ENCODE data around the gene MICU2. TPM values are rescaled to one million over a fixed set of nuclear protein-coding genes. Genes with fewer than 3 reads are reported as not detected.
A peak's percentile ranks its signal among the peaks of the same experiment; 100 is the strongest.

MICU2 gene
- total and polyA plus RNA-seq, 2 of the 13 experiments (the other 11 are each of a cell fraction or from before 2014, with no cell fraction given): 31.7 to 42.4 TPM

GRCh38 chr13:21458813-21459701, 144.9 kb downstream of the MICU2 start, which contains the start of gene ZDHHC20 (continued):
- no peak for TF ChIP-seq ZNF276 (CRISPR knock-in tag; IDR thresholded peaks at IDR 0.05; ENCODE audit: low read depth)
- TF ChIP-seq, protein P1, sequence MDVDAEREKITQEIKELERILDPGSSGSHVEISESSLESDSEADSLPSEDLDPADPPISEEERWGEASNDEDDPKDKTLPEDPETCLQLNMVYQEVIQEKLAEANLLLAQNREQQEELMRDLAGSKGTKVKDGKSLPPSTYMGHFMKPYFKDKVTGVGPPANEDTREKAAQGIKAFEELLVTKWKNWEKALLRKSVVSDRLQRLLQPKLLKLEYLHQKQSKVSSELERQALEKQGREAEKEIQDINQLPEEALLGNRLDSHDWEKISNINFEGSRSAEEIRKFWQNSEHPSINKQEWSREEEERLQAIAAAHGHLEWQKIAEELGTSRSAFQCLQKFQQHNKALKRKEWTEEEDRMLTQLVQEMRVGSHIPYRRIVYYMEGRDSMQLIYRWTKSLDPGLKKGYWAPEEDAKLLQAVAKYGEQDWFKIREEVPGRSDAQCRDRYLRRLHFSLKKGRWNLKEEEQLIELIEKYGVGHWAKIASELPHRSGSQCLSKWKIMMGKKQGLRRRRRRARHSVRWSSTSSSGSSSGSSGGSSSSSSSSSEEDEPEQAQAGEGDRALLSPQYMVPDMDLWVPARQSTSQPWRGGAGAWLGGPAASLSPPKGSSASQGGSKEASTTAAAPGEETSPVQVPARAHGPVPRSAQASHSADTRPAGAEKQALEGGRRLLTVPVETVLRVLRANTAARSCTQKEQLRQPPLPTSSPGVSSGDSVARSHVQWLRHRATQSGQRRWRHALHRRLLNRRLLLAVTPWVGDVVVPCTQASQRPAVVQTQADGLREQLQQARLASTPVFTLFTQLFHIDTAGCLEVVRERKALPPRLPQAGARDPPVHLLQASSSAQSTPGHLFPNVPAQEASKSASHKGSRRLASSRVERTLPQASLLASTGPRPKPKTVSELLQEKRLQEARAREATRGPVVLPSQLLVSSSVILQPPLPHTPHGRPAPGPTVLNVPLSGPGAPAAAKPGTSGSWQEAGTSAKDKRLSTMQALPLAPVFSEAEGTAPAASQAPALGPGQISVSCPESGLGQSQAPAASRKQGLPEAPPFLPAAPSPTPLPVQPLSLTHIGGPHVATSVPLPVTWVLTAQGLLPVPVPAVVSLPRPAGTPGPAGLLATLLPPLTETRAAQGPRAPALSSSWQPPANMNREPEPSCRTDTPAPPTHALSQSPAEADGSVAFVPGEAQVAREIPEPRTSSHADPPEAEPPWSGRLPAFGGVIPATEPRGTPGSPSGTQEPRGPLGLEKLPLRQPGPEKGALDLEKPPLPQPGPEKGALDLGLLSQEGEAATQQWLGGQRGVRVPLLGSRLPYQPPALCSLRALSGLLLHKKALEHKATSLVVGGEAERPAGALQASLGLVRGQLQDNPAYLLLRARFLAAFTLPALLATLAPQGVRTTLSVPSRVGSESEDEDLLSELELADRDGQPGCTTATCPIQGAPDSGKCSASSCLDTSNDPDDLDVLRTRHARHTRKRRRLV (CRISPR knock-in tag; IDR thresholded peaks at IDR 0.05): no peak
- TF ChIP-seq RAD51 (IDR thresholded peaks at IDR 0.05; ENCODE audit: borderline replicate concordance): no peak
- TF ChIP-seq ZNF570 (CRISPR knock-in tag; IDR thresholded peaks at IDR 0.05; ENCODE audit: borderline replicate concordance): no peak
- no peak for TF ChIP-seq JUN (CRISPR knock-in tag; IDR thresholded peaks at IDR 0.05)
- TF ChIP-seq HMGA1 (CRISPR knock-in tag; conservative IDR thresholded peaks at IDR 0.05): no peak
- peak; percentile 42 for TF ChIP-seq XRCC5 (optimal IDR thresholded peaks at IDR 0.05; ENCODE audit: low read length)
- no peak for TF ChIP-seq ZSCAN31 (CRISPR knock-in tag; IDR thresholded peaks at IDR 0.05; ENCODE audit: low read depth)
- no peak for TF ChIP-seq ZSCAN29 (CRISPR knock-in tag; conservative IDR thresholded peaks at IDR 0.05)
- no peak for TF ChIP-seq MAF1 (CRISPR knock-in tag; IDR thresholded peaks at IDR 0.05; ENCODE audit: borderline replicate concordance)
- TF ChIP-seq, protein P2, sequence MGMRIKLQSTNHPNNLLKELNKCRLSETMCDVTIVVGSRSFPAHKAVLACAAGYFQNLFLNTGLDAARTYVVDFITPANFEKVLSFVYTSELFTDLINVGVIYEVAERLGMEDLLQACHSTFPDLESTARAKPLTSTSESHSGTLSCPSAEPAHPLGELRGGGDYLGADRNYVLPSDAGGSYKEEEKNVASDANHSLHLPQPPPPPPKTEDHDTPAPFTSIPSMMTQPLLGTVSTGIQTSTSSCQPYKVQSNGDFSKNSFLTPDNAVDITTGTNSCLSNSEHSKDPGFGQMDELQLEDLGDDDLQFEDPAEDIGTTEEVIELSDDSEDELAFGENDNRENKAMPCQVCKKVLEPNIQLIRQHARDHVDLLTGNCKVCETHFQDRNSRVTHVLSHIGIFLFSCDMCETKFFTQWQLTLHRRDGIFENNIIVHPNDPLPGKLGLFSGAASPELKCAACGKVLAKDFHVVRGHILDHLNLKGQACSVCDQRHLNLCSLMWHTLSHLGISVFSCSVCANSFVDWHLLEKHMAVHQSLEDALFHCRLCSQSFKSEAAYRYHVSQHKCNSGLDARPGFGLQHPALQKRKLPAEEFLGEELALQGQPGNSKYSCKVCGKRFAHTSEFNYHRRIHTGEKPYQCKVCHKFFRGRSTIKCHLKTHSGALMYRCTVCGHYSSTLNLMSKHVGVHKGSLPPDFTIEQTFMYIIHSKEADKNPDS (CRISPR knock-in tag; IDR thresholded peaks at IDR 0.05): no peak
- no peak for TF ChIP-seq MATR3 (CRISPR knock-in tag; IDR thresholded peaks at IDR 0.05)
- peak; percentile 46; the same call in 1 of the 2 replicates for TF ChIP-seq MXD3 (CRISPR knock-in tag; IDR thresholded peaks at IDR 0.05)
- TF ChIP-seq JARID2 (CRISPR knock-in tag; IDR thresholded peaks at IDR 0.05; ENCODE audit: insufficient replicate concordance): no peak
- no peak for TF ChIP-seq ZNF10 (CRISPR knock-in tag; IDR thresholded peaks at IDR 0.05; ENCODE audit: borderline replicate concordance, low read depth)
- TF ChIP-seq ETV6 (CRISPR knock-in tag; conservative IDR thresholded peaks at IDR 0.05): no peak; the same call in 1 of the 2 replicates
- TF ChIP-seq RELA (CRISPR knock-in tag; IDR thresholded peaks at IDR 0.05): no peak
- no peak for TF ChIP-seq NBN (conservative IDR thresholded peaks at IDR 0.05)
- no peak; the same call in 1 of the 2 replicates for TF ChIP-seq ZNF605 (CRISPR knock-in tag; IDR thresholded peaks at IDR 0.05)
- TF ChIP-seq MTA3 (CRISPR knock-in tag; IDR thresholded peaks at IDR 0.05): no peak
- peak; percentile 70 for TF ChIP-seq AGO2 (optimal IDR thresholded peaks at IDR 0.05; ENCODE audit: low read depth, low read length)

Data from HepG2 (cell line).